B cell (primary cell): ENCODE measurements around the gene DNASE1.

Experiments used
- EZH2 ChIP-seq: IDR thresholded peaks from 2 replicates; pipeline ENCODE4 v1.6.1; 2012; ENCODE audit warnings: borderline replicate concordance, low read depth, mild to moderate bottlenecking, moderate library complexity, low read length; ENCODE audit not compliant: insufficient read depth, poor library complexity, severe bottlenecking
- TF ChIP-seq, protein P1 (sequence below): fragments of 200-600 bp; IDR thresholded peaks from one replicate; pipeline ENCODE4 v1.8.0; 2022; ENCODE audit warnings: antibody characterized with exemption, mild to moderate bottlenecking

DNA sequence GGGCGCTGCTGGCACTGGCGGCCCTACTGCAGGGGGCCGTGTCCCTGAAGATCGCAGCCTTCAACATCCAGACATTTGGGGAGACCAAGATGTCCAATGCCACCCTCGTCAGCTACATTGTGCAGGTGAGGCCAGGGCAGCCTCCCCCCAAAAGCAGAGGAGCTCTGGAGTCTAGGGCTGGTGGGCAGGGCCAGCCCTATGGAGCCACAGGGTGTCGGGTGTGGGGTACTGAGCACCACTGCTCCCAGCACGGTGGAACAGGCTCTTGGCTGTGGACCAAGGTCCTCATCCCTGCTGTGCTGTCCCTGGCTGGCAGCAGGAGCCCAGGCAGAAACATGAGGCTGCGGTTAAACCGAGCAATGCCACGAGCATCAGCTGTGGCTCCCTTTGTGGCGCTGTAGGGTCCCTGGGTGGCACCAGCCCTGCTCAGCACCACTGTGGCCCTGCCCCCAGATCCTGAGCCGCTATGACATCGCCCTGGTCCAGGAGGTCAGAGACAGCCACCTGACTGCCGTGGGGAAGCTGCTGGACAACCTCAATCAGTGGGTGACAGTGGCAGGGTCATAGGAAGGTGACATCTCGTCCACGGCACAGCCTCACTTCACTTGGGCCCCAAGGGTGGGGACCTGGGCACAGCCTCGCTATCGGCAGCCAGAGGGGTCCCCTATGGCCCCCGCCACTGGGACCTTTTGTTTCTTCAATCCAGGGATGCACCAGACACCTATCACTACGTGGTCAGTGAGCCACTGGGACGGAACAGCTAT lies 1.1 kb downstream of the DNASE1 start:
- TF ChIP-seq, protein P1, sequence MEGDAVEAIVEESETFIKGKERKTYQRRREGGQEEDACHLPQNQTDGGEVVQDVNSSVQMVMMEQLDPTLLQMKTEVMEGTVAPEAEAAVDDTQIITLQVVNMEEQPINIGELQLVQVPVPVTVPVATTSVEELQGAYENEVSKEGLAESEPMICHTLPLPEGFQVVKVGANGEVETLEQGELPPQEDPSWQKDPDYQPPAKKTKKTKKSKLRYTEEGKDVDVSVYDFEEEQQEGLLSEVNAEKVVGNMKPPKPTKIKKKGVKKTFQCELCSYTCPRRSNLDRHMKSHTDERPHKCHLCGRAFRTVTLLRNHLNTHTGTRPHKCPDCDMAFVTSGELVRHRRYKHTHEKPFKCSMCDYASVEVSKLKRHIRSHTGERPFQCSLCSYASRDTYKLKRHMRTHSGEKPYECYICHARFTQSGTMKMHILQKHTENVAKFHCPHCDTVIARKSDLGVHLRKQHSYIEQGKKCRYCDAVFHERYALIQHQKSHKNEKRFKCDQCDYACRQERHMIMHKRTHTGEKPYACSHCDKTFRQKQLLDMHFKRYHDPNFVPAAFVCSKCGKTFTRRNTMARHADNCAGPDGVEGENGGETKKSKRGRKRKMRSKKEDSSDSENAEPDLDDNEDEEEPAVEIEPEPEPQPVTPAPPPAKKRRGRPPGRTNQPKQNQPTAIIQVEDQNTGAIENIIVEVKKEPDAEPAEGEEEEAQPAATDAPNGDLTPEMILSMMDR: no peak
- no peak for TF ChIP-seq EZH2
